HepG2 (cell line): ENCODE data around the gene GLRX2. TPM values are rescaled to one million over a fixed set of nuclear protein-coding genes. Genes with fewer than 3 reads are reported as not detected.

Experiments
- ADNP ChIP-seq: sonication (generic); formaldehyde crosslinking; IDR thresholded peaks from 2 replicates; pipeline ENCODE4 v1.4.0; 2020; ENCODE audit warnings: missing genetic modification reagents
- EZH2 ChIP-seq: conservative IDR thresholded peaks from 2 replicates; pipeline ENCODE4 v1.6.1; 2012; ENCODE audit warnings: mild to moderate bottlenecking, low read depth, low read length, moderate library complexity
- FOXA1 ChIP-seq, 2 experiments: fragments of 450-650 bp in 1 of 2; sonication (generic) in 1 of 2; formaldehyde crosslinking in 1 of 2; IDR thresholded peaks; 2 replicates each; pipeline versions ENCODE4 v1.4.0 to v1.6.1; 2016 to 2020; ENCODE audit warnings: missing genetic modification reagents in 1 of 2
- HDAC1 ChIP-seq: sonication (generic); formaldehyde crosslinking; IDR thresholded peaks from 2 replicates; pipeline ENCODE4 v1.5.1; 2020; ENCODE audit warnings: mild to moderate bottlenecking, missing genetic modification reagents
- MAFK ChIP-seq, 2 experiments: IDR thresholded peaks in 1 of 2; conservative IDR thresholded peaks in 1 of 2; 2 replicates each; pipeline ENCODE4 v1.6.1; 2011; ENCODE audit warnings: improper control_type of control experiment in 2 of 2, low read length in 2 of 2
- SALL1 ChIP-seq: sonication (generic); formaldehyde crosslinking; IDR thresholded peaks from 2 replicates; pipeline ENCODE4 v1.8.0; 2022; ENCODE audit warnings: mild to moderate bottlenecking, missing genetic modification reagents
- SMYD3 ChIP-seq: sonication (generic); formaldehyde crosslinking; IDR thresholded peaks from 2 replicates; pipeline ENCODE4 v1.8.1; 2023; ENCODE audit warnings: mild to moderate bottlenecking, missing genetic modification reagents
- WIZ ChIP-seq: sonication (generic); formaldehyde crosslinking; IDR thresholded peaks from 2 replicates; pipeline ENCODE4 v1.5.1; 2020; ENCODE audit warnings: mild to moderate bottlenecking, missing genetic modification reagents
- ZFP36 ChIP-seq: fragments of 150-350 bp; IDR thresholded peaks from 2 replicates; pipeline ENCODE4 v1.6.1; 2018; ENCODE audit warnings: borderline replicate concordance, low read length, low read depth; ENCODE audit not compliant: partially characterized antibody
- ZNF350 ChIP-seq: sonication (generic); formaldehyde crosslinking; IDR thresholded peaks from 2 replicates; pipeline ENCODE4 v1.4.0; 2020; ENCODE audit warnings: mild to moderate bottlenecking, low read depth, missing genetic modification reagents, borderline replicate concordance
- ZNF737 ChIP-seq: sonication (generic); formaldehyde crosslinking; IDR thresholded peaks from 2 replicates; pipeline ENCODE4 v1.5.0; 2020; ENCODE audit warnings: missing genetic modification reagents, mild to moderate bottlenecking, borderline replicate concordance
- polyA plus RNA-seq, 8 experiments: library from polyadenylated mRNA; depleted of rRNA in 3 of 8; stranded (reverse) in 7 of 8; unstranded in 1 of 8; fragments of >200 nt; fragmentation: Illumina TruSeq in 4 of 8; extraction: Trizol in 4 of 8; gene quantifications; 2 replicates each; pipeline versions ENCODE4 v1.2.1 to v1.2.3, GENCODE V29; 2011 to 2016; ENCODE audit warnings: low read depth in 4 of 8, missing spikeins in 1 of 8, mixed read lengths in 1 of 8; ENCODE audit not compliant: insufficient read depth in 1 of 8
- total RNA-seq, 5 experiments: library from RNA; depleted of rRNA; stranded (reverse); fragments of >200 nt; fragmentation: Illumina TruSeq; extraction: Trizol; gene quantifications; 2 replicates each; pipeline ENCODE4 v1.2.3, GENCODE V29; 2016; ENCODE audit warnings: low read depth in 1 of 5
- TF ChIP-seq, protein P1 (sequence below): sonication (generic); formaldehyde crosslinking; IDR thresholded peaks from 2 replicates; pipeline ENCODE4 v1.5.1; 2020; ENCODE audit warnings: mild to moderate bottlenecking, missing genetic modification reagents, moderate library complexity
- TF ChIP-seq, protein P2 (sequence below): IDR thresholded peaks from 2 replicates; pipeline ENCODE4 v1.6.1; 2016; ENCODE audit warnings: missing biosample characterization, missing genetic modification reagents, low read depth
- TF ChIP-seq, protein P3 (sequence below): sonication (generic); formaldehyde crosslinking; IDR thresholded peaks from 2 replicates; pipeline ENCODE4 v1.5.0; 2020; ENCODE audit warnings: mild to moderate bottlenecking, missing genetic modification reagents
- TF ChIP-seq, protein P4 (sequence below): sonication (generic); formaldehyde crosslinking; IDR thresholded peaks from 2 replicates; pipeline ENCODE4 v1.4.0; 2020; ENCODE audit warnings: mild to moderate bottlenecking, missing genetic modification reagents, borderline replicate concordance

GLRX2 gene
- total and polyA plus RNA-seq, 2 of the 13 experiments (the other 11 are each of a cell fraction or from before 2014, with no cell fraction given): 11.9 to 39.0 TPM

DNA sequence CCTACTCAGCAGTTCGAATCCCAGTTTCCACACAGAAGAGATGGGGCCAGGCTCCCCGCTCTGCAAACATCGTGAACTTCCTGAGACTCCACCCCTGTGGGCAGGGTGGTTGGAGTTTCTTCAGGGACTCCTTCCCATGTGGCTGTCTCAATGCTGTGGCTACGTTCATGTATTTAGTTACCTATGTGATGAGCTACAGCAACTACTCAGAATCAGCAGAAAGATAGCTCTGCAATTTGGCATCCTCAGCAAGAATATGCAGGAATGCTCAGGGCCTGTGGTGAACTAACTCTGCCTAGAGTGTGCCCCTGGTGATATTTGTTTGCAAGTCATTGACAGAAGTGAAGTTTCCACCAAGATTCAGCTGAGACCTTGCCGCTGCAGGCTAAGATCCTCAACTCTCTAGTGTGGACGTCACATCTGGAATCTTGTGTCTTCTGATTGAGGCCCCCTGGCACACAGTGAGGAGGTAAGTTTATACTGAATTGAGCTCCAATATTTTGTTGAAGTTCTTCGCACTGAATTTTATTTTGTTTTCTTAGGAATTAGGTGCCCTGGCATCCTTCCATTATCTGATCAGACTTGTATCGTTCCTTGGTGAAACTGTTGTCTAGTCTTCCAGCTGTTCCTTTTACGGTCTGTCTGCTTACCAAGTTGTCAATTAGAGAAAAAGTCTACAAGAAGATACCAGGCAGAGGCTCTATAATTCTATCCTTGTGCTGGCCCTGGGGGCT is 8.2 kb upstream of the GLRX2 start (continued):
- TF ChIP-seq, protein P1, sequence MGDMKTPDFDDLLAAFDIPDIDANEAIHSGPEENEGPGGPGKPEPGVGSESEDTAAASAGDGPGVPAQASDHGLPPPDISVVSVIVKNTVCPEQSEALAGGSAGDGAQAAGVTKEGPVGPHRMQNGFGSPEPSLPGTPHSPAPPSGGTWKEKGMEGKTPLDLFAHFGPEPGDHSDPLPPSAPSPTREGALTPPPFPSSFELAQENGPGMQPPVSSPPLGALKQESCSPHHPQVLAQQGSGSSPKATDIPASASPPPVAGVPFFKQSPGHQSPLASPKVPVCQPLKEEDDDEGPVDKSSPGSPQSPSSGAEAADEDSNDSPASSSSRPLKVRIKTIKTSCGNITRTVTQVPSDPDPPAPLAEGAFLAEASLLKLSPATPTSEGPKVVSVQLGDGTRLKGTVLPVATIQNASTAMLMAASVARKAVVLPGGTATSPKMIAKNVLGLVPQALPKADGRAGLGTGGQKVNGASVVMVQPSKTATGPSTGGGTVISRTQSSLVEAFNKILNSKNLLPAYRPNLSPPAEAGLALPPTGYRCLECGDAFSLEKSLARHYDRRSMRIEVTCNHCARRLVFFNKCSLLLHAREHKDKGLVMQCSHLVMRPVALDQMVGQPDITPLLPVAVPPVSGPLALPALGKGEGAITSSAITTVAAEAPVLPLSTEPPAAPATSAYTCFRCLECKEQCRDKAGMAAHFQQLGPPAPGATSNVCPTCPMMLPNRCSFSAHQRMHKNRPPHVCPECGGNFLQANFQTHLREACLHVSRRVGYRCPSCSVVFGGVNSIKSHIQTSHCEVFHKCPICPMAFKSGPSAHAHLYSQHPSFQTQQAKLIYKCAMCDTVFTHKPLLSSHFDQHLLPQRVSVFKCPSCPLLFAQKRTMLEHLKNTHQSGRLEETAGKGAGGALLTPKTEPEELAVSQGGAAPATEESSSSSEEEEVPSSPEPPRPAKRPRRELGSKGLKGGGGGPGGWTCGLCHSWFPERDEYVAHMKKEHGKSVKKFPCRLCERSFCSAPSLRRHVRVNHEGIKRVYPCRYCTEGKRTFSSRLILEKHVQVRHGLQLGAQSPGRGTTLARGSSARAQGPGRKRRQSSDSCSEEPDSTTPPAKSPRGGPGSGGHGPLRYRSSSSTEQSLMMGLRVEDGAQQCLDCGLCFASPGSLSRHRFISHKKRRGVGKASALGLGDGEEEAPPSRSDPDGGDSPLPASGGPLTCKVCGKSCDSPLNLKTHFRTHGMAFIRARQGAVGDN (CRISPR knock-in tag): no peak
- TF ChIP-seq SMYD3 (CRISPR knock-in tag) (no peak), FOXA1 (IDR thresholded peaks at IDR 0.05) (no peak), FOXA1 (CRISPR knock-in tag; IDR thresholded peaks at IDR 0.05) (0 out of 2 replicates have a peak, but pooled peaks have one; percentile 4), ADNP (CRISPR knock-in tag) (no peak), HDAC1 (CRISPR knock-in tag) (0 out of 2 replicates have a peak, but pooled peaks have one; percentile 16), ZNF350 (CRISPR knock-in tag) (no peak), EZH2 (no peak), MAFK (conservative IDR thresholded peaks at IDR 0.05 in 1 of 2, IDR thresholded peaks at IDR 0.05 in 1 of 2; ENCODE audit: low read length in 2 of 2) (peak; percentile 57 to 58), SALL1 (CRISPR knock-in tag) (peak; percentile 37), ZNF737 (no peak), WIZ (CRISPR knock-in tag) (no peak), ZFP36 (no peak)
- TF ChIP-seq, protein P2, sequence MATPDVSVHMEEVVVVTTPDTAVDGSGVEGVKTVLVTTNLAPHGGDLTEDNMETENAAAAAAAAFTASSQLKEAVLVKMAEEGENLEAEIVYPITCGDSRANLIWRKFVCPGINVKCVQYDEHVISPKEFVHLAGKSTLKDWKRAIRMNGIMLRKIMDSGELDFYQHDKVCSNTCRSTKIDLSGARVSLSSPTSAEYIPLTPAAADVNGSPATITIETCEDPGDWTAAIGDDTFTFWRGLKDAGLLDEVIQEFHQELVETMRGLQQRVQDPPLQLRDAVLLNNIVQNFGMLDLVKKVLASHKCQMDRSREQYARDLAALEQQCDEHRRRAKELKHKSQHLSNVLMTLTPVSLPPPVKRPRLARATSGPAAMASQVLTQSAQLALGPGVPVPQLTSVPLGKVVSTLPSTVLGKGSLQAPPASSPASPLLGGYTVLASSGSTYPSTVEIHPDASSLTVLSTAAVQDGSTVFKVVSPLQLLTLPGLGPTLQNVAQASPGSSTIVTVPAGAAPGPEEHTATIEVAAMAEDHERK (CRISPR knock-in tag): no peak
- TF ChIP-seq, protein P3, sequence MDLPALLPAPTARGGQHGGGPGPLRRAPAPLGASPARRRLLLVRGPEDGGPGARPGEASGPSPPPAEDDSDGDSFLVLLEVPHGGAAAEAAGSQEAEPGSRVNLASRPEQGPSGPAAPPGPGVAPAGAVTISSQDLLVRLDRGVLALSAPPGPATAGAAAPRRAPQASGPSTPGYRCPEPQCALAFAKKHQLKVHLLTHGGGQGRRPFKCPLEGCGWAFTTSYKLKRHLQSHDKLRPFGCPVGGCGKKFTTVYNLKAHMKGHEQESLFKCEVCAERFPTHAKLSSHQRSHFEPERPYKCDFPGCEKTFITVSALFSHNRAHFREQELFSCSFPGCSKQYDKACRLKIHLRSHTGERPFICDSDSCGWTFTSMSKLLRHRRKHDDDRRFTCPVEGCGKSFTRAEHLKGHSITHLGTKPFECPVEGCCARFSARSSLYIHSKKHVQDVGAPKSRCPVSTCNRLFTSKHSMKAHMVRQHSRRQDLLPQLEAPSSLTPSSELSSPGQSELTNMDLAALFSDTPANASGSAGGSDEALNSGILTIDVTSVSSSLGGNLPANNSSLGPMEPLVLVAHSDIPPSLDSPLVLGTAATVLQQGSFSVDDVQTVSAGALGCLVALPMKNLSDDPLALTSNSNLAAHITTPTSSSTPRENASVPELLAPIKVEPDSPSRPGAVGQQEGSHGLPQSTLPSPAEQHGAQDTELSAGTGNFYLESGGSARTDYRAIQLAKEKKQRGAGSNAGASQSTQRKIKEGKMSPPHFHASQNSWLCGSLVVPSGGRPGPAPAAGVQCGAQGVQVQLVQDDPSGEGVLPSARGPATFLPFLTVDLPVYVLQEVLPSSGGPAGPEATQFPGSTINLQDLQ (CRISPR knock-in tag): no peak
- TF ChIP-seq, protein P4, sequence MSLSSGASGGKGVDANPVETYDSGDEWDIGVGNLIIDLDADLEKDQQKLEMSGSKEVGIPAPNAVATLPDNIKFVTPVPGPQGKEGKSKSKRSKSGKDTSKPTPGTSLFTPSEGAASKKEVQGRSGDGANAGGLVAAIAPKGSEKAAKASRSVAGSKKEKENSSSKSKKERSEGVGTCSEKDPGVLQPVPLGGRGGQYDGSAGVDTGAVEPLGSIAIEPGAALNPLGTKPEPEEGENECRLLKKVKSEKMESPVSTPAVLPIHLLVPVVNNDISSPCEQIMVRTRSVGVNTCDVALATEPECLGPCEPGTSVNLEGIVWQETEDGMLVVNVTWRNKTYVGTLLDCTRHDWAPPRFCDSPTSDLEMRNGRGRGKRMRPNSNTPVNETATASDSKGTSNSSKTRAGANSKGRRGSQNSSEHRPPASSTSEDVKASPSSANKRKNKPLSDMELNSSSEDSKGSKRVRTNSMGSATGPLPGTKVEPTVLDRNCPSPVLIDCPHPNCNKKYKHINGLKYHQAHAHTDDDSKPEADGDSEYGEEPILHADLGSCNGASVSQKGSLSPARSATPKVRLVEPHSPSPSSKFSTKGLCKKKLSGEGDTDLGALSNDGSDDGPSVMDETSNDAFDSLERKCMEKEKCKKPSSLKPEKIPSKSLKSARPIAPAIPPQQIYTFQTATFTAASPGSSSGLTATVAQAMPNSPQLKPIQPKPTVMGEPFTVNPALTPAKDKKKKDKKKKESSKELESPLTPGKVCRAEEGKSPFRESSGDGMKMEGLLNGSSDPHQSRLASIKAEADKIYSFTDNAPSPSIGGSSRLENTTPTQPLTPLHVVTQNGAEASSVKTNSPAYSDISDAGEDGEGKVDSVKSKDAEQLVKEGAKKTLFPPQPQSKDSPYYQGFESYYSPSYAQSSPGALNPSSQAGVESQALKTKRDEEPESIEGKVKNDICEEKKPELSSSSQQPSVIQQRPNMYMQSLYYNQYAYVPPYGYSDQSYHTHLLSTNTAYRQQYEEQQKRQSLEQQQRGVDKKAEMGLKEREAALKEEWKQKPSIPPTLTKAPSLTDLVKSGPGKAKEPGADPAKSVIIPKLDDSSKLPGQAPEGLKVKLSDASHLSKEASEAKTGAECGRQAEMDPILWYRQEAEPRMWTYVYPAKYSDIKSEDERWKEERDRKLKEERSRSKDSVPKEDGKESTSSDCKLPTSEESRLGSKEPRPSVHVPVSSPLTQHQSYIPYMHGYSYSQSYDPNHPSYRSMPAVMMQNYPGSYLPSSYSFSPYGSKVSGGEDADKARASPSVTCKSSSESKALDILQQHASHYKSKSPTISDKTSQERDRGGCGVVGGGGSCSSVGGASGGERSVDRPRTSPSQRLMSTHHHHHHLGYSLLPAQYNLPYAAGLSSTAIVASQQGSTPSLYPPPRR (CRISPR knock-in tag): 0 out of 2 replicates have a peak, but pooled peaks have one; percentile 24
